PC-3 (cell line): ENCODE results near the gene LCTL. TPM values are rescaled to one million over a fixed set of nuclear protein-coding genes. Genes with fewer than 3 reads are reported as not detected.

Experiments used
- ATAC-seq: fragments of 200-7000 bp; cut with Tn5 transposase; 2 replicates; pipeline ENCODE4 v1.9.1; 2020; ENCODE audit warnings: mild to moderate bottlenecking, moderate library complexity
- BruUV-seq: library from RNA; stranded (reverse); fragments of 400-500 nt; replicated peaks from 2 replicates; lab custom pipeline; 2021; lab: Mats Ljungman, UMichigan
- CTCF ChIA-PET: fragments of 300-600 bp; sonication (Branson Sonifier 250); formaldehyde crosslinking; loops from one replicate; lab custom pipeline; 2022; ENCODE audit warnings: antibody characterized with exemption; lab: Charles Lee
- POLR2A ChIA-PET: fragments of 300-600 bp; sonication (Branson Sonifier 250); formaldehyde crosslinking; loops from one replicate; lab custom pipeline; 2022; ENCODE audit warnings: antibody characterized with exemption; ENCODE audit not compliant: unreplicated experiment; lab: Charles Lee
- DNase-seq: peaks from one replicate; pipeline ENCODE4 v3.0.0-alpha.2; 2015
- H2AFZ ChIP-seq: fragments of 300-600 bp; sonication (generic); 2 replicates; pipeline ENCODE4 v1.6.0; 2016; ENCODE audit warnings: antibody characterized with exemption, low read length
- H3F3A ChIP-seq: fragments of 300-600 bp; sonication (generic); one replicate; pipeline ENCODE4 v1.6.0; 2017; ENCODE audit warnings: antibody characterized with exemption, low read length, control low read depth, mild to moderate bottlenecking; ENCODE audit not compliant: unreplicated experiment
- H3K27ac ChIP-seq: fragments of 300-600 bp; sonication (generic); 2 replicates; pipeline ENCODE4 v1.5.1; 2016; ENCODE audit warnings: mild to moderate bottlenecking, low read length
- H3K27me3 ChIP-seq: fragments of 300-600 bp; sonication (generic); 2 replicates; pipeline ENCODE4 v1.6.1; 2016; ENCODE audit warnings: low read length, mixed read lengths
- H3K36me3 ChIP-seq: fragments of 300-600 bp; sonication (generic); 2 replicates; pipeline ENCODE4 v1.6.1; 2016; ENCODE audit warnings: low read depth, mixed run types, low read length, mixed read lengths
- H3K4me1 ChIP-seq: fragments of 300-600 bp; sonication (generic); 2 replicates; pipeline ENCODE4 v1.5.1; 2016; ENCODE audit warnings: low read length; ENCODE audit not compliant: insufficient read depth
- H3K4me2 ChIP-seq: fragments of 300-600 bp; sonication (generic); 2 replicates; pipeline ENCODE4 v1.6.0; 2016; ENCODE audit warnings: low read length
- H3K4me3 ChIP-seq: fragments of 300-600 bp; sonication (generic); 2 replicates; pipeline ENCODE4 v1.5.1; 2016; ENCODE audit warnings: mild to moderate bottlenecking, low read length, mixed read lengths
- H3K79me2 ChIP-seq: fragments of 300-600 bp; sonication (generic); 2 replicates; pipeline ENCODE4 v1.6.1; 2017; ENCODE audit warnings: low read length, mixed read lengths
- H3K9ac ChIP-seq: fragments of 300-600 bp; sonication (generic); 2 replicates; pipeline ENCODE4 v1.6.0; 2016; ENCODE audit warnings: mild to moderate bottlenecking, low read length
- H3K9me2 ChIP-seq: fragments of 300-600 bp; sonication (generic); replicated peaks from 2 replicates; pipeline ENCODE4 v1.6.1; 2016; ENCODE audit warnings: mixed run types, low read length, mixed read lengths
- H3K9me3 ChIP-seq: fragments of 300-600 bp; sonication (generic); 2 replicates; pipeline ENCODE4 v1.6.1; 2016; ENCODE audit warnings: low read length, mixed read lengths
- H4K20me1 ChIP-seq: fragments of 300-600 bp; sonication (generic); 2 replicates; pipeline ENCODE4 v1.6.1; 2016; ENCODE audit warnings: low read length, mixed read lengths
- CTCF ChIP-seq: fragments of 300-600 bp; sonication (generic); conservative IDR thresholded peaks from 2 replicates; pipeline ENCODE4 v1.5.1; 2017; ENCODE audit warnings: antibody characterized with exemption, low read depth, mild to moderate bottlenecking, low read length
- EZH2 ChIP-seq: fragments of 300-600 bp; sonication (generic); IDR thresholded peaks from one replicate; pipeline ENCODE4 v1.6.1; 2017; ENCODE audit warnings: antibody characterized with exemption, mild to moderate bottlenecking, low read length; ENCODE audit not compliant: unreplicated experiment
- EZH2phosphoT487 ChIP-seq: fragments of 300-600 bp; sonication (generic); IDR thresholded peaks from 2 replicates; pipeline ENCODE4 v1.6.1; 2018; ENCODE audit warnings: mild to moderate bottlenecking, antibody characterized with exemption, low read length, borderline replicate concordance
- intact Hi-C: fragments of 100-400 bp; cut with micrococcal nuclease; formaldehyde crosslinking; loops from 2 replicates; pipeline ENCODE4 v1.9.0; 2023
- total RNA-seq: library from RNA; depleted of rRNA; stranded (reverse); fragments of >200 nt; gene quantifications from 2 replicates; pipeline ENCODE4 v1.2.3, GENCODE V29; 2014

The LCTL gene
- total RNA-seq, 1 experiment from 2014 or later: not detected

- POLR2A ChIA-PET: no interaction called here
- H3K4me3 ChIP-seq: no peak overlapping the region
- H3K9ac ChIP-seq: no peak overlapping the region
- no peaks in the 10 kb centered on the region for H3K36me3 ChIP-seq
- H3K4me2 ChIP-seq: no peak overlapping the region
- TF ChIP-seq CTCF (no peak), EZH2phosphoT487 (no peak), EZH2 (no peak)
- intact Hi-C loops: no loop called here
- peaks cover 17% of the 10 kb centered on the region for H3K4me1 ChIP-seq
- no peak for ATAC-seq
- DNase-seq: no peak
- no peaks in the 10 kb centered on the region for H3K9me3 ChIP-seq
- H4K20me1 ChIP-seq: no peaks in the 10 kb centered on the region
- no peak overlapping the region for H2AFZ ChIP-seq
- H3K79me2 ChIP-seq: no peaks in the 10 kb centered on the region
- H3K27ac ChIP-seq: no peak overlapping the region
- H3K27me3 ChIP-seq: no peaks in the 10 kb centered on the region
- no TSS peak for BruUV-seq
- CTCF ChIA-PET: no interaction called here
- H3K9me2 ChIP-seq: no peaks in the 10 kb centered on the region
- no peaks in the 10 kb centered on the region for H3F3A ChIP-seq
These were observed 48.7 kb upstream of the LCTL start for GRCh38 chr15:66614456-66614855.

- POLR2A ChIA-PET: no interaction called here
- intact Hi-C loops: no loop called here
- H3K9me2 ChIP-seq: no peaks in the 10 kb centered on the region
- H3K79me2 ChIP-seq: no peaks in the 10 kb centered on the region
- H3K36me3 ChIP-seq: no peaks in the 10 kb centered on the region
- no peaks in the 10 kb centered on the region for H4K20me1 ChIP-seq
- DNase-seq (no peak), ATAC-seq (no peak)
- H3K9ac ChIP-seq: no peak overlapping the region
- no peak overlapping the region for H3K27ac ChIP-seq
- H3K4me1 ChIP-seq: peaks cover 13% of the 10 kb centered on the region
- no peaks in the 10 kb centered on the region for H3K27me3 ChIP-seq
- H3K9me3 ChIP-seq: no peaks in the 10 kb centered on the region
- no peak overlapping the region for H3K4me3 ChIP-seq
- BruUV-seq: no TSS peak
- TF ChIP-seq EZH2 (no peak), CTCF (no peak), EZH2phosphoT487 (no peak)
- no peak overlapping the region for H2AFZ ChIP-seq
- CTCF ChIA-PET: no interaction called here
- H3F3A ChIP-seq: no peaks in the 10 kb centered on the region
- no peak overlapping the region for H3K4me2 ChIP-seq
These were observed 47.9 kb upstream of the LCTL start for GRCh38 chr15:66613743-66614142.

GRCh38 chr15:66611257-66612053, 45.7 kb upstream of the LCTL start:
- H3K4me2 ChIP-seq: no peak overlapping the region
- H4K20me1 ChIP-seq: no peaks in the 10 kb centered on the region
- CTCF ChIA-PET: no interaction called here
- no peak for ATAC-seq
- H2AFZ ChIP-seq: no peak overlapping the region
- H3K27ac ChIP-seq: no peak overlapping the region
- no peaks in the 10 kb centered on the region for H3K4me1 ChIP-seq
- H3F3A ChIP-seq: no peaks in the 10 kb centered on the region
- H3K9me2 ChIP-seq: no peaks in the 10 kb centered on the region
- BruUV-seq: no TSS peak
- H3K36me3 ChIP-seq: no peaks in the 10 kb centered on the region
- POLR2A ChIA-PET: no interaction called here
- H3K4me3 ChIP-seq: no peak overlapping the region
- DNase-seq: no peak
- intact Hi-C loops: no loop called here
- no peaks in the 10 kb centered on the region for H3K27me3 ChIP-seq
- H3K9ac ChIP-seq: no peak overlapping the region
- H3K9me3 ChIP-seq: no peaks in the 10 kb centered on the region
- H3K79me2 ChIP-seq: no peaks in the 10 kb centered on the region
- no peak for TF ChIP-seq EZH2phosphoT487
- TF ChIP-seq EZH2: no peak
- TF ChIP-seq CTCF: no peak
